Upper lobe of left lung (tissue), 4 donors: ENCODE results near the gene PTPRK.

Experiments used
- CTCF ChIP-seq, 6 experiments: fragments of 450-650 bp in 4 of 6; fragments of 200-600 bp in 2 of 6; sonication (generic) in 2 of 6; IDR thresholded peaks; one replicate each; pipeline ENCODE4 v1.5.1; 2016 to 2019; ENCODE audit warnings: antibody characterized with exemption in 6 of 6
- POLR2A ChIP-seq, 4 donors: fragments of 450-650 bp; IDR thresholded peaks; one replicate each; pipeline ENCODE4 v1.5.1; 2016 to 2017; ENCODE audit warnings: antibody characterized with exemption in 4 of 4, mild to moderate bottlenecking in 2 of 4
- POLR2AphosphoS5 ChIP-seq, 2 donors: sonication (generic); formaldehyde crosslinking; IDR thresholded peaks; one replicate each; pipeline ENCODE4 v1.5.1; 2017; ENCODE audit warnings: antibody characterized with exemption in 2 of 2

GRCh38 chr6:128413291-128413690 lies 107.1 kb downstream of the PTPRK start:
- TF ChIP-seq CTCF (IDR thresholded peaks at IDR 0.05) (no peak), POLR2A (IDR thresholded peaks at IDR 0.05) (no peak), POLR2AphosphoS5 (IDR thresholded peaks at IDR 0.05) (no peak)
